HUES64 (cell line): ENCODE measurements around the gene COX7A1.

ENCODE experiments used
- H3K27ac ChIP-seq: 2 replicates; pipeline ENCODE4 v1.7.0; 2013; ENCODE audit warnings: low read depth, low read length, inconsistent platforms
- H3K27me3 ChIP-seq: 2 replicates; pipeline ENCODE4 v1.6.1; 2013; ENCODE audit warnings: mild to moderate bottlenecking, low read length; ENCODE audit not compliant: insufficient read depth
- H3K36me3 ChIP-seq: 2 replicates; pipeline ENCODE4 v1.6.1; 2013; ENCODE audit warnings: mild to moderate bottlenecking, low read length; ENCODE audit not compliant: insufficient read depth
- H3K4me1 ChIP-seq: 2 replicates; pipeline ENCODE4 v1.6.1; 2013; ENCODE audit warnings: mild to moderate bottlenecking, low read length, moderate library complexity; ENCODE audit not compliant: insufficient read depth
- H3K4me3 ChIP-seq: 2 replicates; pipeline ENCODE4 v1.5.1; 2013; ENCODE audit warnings: mild to moderate bottlenecking, low read length, moderate library complexity
- H3K9ac ChIP-seq: 2 replicates; pipeline ENCODE4 v1.6.1; 2013; ENCODE audit warnings: mild to moderate bottlenecking, low read depth, low read length
- H3K9me3 ChIP-seq: 2 replicates; pipeline ENCODE4 v1.6.1; 2013; ENCODE audit warnings: low read depth, low read length; ENCODE audit not compliant: insufficient read depth
- WGBS: fragments of 150-250, 120-280 bp; methylation state at CpG from one replicate; pipeline ENCODE4 v1.1.7; 2013; ENCODE audit warnings: missing lambda C conversion rate; 5-methylcytosine and 5-hydroxymethylcytosine counted together

The COX7A1 gene

DNA sequence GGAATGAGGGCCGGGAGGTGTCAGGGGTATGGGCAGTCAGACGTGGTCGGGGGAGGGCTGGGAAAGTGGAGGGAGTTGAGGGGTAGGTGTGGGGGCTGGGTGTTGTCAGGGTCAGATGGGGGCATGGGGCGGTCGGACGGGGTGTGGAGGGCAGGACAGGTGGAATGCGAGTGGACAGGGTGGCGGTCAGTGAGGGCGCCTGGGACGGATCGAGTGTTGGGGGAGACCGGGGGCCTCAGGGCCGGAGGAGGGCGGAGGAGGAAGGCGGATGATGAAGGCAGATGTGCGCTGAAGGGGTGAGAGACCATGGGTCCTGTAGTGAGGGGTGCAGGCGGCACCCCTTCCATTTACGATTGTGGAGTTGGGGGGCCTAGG lies 31.3 kb downstream of the COX7A1 start:
- 95% methylated on average over 18 of the region's 18 CpGs for WGBS
- no peaks in the 10 kb centered on the region for H3K27me3 ChIP-seq
- no peaks in the 10 kb centered on the region for H3K9me3 ChIP-seq
- H3K4me1 ChIP-seq, result peaks cover 9% of the 10 kb centered on the region; the same call in 1 of the 2 replicates
- H3K4me3 ChIP-seq, result no peak overlapping the region
- no peak overlapping the region for H3K27ac ChIP-seq
- H3K36me3 ChIP-seq, result peaks cover 77% of the 10 kb centered on the region
- H3K9ac ChIP-seq, result 0 out of 2 replicates have a peak overlapping the region, but pooled peaks have one; percentile 26

DNA sequence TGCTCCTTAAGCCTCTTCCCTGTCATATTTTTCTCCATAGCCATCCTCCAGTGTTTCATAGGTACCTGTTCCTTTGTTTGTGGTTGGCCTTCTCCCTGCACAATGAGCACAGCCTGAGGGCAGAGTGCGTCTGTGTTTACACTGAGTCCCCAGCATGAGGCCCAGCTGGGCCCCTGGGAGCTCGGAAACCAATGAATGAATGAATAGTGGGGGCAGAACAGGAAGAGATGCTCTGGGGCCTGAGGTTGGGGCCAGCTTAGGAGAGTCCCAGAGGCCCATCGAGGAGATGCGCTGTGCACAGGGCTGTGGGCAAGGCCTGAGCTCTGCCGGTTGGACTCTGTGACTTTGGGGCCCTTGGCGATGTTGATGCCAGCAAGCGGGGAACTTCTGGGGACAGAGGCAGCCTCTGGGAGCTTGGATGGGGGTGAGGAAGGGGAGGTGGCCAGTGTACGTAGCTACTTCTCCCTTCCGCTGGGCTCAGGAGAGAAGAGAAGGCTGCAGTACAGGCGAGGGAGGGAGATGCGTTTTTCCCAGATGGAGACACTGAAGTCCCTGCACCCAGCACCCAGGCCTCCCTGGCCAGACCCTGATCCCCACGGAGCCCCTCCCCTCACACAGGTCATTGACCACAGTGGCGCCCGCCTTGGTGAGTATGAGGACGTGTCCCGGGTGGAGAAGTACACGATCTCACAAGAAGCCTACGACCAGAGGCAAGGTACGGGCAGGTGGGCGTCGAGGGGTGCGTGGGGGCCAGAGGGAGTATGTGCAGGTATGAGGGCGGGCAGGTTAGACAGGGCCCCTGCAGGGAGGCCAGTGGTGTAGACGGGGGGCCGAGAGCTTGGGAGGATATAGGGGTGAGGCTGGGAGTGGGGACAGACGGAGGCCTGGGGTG lies 31.9 kb downstream of the COX7A1 start:
- WGBS, result 88% methylated on average over 26 of the region's 26 CpGs
- Histone ChIP-seq H3K36me3 (peaks cover 71% of the 10 kb centered on the region), H3K4me3 (no peak overlapping the region), H3K9me3 (no peaks in the 10 kb centered on the region), H3K27ac (no peak overlapping the region), H3K9ac (no peak overlapping the region), H3K4me1 (peaks cover 9% of the 10 kb centered on the region; the same call in 1 of the 2 replicates), H3K27me3 (no peaks in the 10 kb centered on the region)

DNA sequence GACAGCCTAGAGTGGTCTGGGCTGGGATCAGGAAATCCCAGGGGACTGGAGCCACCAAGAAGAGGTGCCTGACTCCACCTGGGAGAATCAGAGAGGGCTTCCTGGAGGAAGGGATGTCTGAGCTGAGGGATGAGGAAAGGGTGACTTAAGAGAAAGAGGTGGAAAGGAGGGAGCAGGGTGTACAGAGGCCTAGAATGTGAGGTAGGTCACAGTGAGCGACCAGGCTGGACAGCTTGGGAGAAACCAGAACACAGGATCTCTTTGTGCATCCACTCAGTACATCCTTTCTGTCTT lies 36.0 kb downstream of the COX7A1 start:
- Histone ChIP-seq H3K36me3 (peaks cover 56% of the 10 kb centered on the region), H3K9ac (0 out of 2 replicates have a peak overlapping the region, but pooled peaks have one; percentile 42), H3K4me3 (peak overlapping the region; percentile 76), H3K27ac (no peak overlapping the region), H3K27me3 (no peaks in the 10 kb centered on the region), H3K4me1 (peaks cover 9% of the 10 kb centered on the region; the same call in 1 of the 2 replicates), H3K9me3 (no peaks in the 10 kb centered on the region)
- 91% methylated on average over 1 of the region's 1 CpG for WGBS

DNA sequence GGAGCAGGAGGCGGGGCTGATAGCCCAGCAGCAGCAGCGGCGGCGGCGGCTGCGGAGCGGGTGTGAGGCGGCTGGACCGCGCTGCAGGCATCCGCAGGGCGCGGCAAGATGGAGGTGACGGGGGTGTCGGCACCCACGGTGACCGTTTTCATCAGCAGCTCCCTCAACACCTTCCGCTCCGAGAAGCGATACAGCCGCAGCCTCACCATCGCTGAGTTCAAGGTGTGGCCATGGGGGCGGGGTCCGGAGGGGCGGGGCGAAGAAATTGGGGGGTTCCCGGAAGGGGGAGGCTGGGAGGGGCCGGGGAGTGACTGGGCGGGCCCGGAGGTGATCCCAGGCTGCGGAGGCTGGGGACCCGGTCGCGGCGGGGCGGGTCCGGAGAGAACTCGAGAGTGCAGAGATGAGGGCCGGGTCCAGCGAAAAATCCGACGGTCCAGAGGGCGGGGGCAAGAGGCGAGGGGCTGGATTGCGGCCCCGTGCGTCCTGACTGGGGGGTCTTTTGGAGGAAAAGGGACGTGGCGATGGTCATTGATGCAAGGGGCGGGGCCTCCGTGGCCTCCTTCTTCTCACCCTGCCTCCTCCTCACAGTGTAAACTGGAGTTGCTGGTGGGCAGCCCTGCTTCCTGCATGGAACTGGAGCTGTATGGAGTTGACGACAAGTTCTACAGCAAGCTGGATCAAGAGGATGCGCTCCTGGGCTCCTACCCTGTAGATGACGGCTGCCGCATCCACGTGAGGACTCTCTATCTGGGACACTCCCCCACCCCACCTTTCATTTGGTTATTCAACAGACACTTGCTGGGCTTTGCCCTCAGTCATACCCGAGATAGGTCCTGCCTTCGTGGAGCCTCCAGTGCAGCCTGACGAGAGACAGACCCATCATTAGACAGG lies 36.5 kb downstream of the COX7A1 start, which contains the start of gene TBCB:
Gene TBCB, plus strand, starts transcription at position 16 of the 891 bp plus-strand sequence. Its CDS starts 93 bp downstream, at position 109.
- Histone ChIP-seq H3K36me3 (peaks cover 53% of the 10 kb centered on the region), H3K4me3 (peak within 1 kb of the TSS; percentile 76), H3K27me3 (no peaks in the 10 kb centered on the region), H3K9ac (peak within 1 kb of the TSS; percentile 54), H3K27ac (peak within 1 kb of the TSS; percentile 66; the same call in 1 of the 2 replicates), H3K9me3 (no peaks in the 10 kb centered on the region), H3K4me1 (peaks cover 9% of the 10 kb centered on the region; the same call in 1 of the 2 replicates)
- WGBS, result 5% methylated on average over 57 of the region's 59 CpGs

DNA sequence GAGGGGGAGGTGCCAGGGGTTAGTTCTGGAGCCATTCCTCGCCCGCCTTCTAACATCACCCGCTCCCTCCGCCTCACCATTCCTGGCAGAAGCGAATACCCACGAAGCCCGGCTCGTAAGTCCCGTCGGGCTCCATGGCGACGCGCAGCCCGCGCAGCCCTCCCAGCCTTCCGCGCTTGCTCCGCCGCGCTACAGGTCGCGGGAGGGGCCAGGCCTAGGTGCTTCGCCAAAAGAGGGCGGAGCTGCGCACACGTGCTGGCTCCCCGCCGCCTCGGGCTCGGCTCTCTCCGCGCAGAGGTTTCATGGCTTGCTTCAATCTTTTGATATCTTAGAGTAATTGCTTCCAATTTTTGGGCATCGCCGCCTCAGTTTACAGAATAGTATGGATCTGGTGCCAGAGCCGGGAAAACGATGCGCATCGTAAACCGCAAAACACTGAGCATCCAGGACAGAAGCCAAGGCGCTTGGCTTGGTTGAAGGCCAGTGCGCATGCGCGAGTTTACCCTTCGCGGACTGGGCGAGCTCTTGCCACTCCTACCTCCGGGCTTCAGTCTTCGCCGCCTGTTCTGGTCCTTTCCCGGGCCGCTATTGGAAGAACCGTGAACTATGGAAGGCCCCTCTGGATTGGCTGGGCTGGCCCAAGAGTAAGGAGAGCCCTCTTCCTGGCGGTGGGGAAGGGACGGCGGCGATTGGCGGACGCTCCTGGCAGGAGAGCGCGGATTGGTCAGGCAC lies 37.4 kb downstream of the COX7A1 start, which contains the start of gene POLR2I:
Gene POLR2I, minus strand, starts transcription at position 155 of the 732 bp plus-strand sequence. Its CDS starts 19 bp downstream, at position 136.
- WGBS, result under 1% methylated on average over 60 of the region's 60 CpGs
- H3K27me3 ChIP-seq, result no peaks in the 10 kb centered on the region

DNA sequence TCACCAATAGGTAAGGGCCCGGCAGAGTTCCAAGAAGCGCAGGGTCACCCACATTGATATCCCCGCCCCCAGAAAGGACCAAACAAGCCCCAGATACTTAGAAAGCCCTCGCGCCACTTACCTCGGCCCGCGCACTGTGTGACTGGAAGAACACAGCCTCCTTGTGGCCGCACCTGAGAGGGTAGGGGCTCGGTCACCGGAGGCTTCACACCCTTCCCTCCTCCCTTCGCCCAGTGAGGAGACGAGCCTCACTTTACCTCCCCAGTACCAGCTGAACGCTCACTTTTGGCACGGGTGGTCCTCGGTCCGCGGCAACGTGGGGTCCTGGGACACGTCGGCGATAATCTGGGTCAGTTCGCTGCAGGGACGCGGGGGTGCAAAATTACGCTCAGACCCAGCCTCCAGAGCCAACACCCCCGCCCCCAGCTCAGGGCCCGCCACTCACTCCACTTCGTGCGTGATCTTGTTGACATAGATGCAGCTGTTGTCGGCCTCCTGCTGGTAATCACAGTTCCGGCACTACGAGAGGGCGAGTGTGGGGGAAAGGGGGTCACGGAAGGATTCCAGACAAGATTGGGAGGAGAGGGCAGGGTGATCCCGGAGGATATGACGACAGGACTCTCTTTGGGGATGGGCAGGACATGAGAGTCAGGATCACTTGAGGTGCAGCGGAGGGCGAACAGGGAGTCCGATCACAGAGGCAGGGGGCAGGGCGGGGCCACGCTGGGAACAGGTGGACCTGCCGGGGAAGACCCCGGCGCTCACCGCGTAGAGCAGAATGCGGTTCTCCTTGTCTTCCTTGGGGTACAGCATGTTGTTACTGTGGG lies 38.1 kb downstream of the COX7A1 start:
- Histone ChIP-seq H3K4me3 (peak overlapping the region; percentile 76), H3K9ac (peak overlapping the region; percentile 54), H3K9me3 (no peaks in the 10 kb centered on the region), H3K27ac (peak overlapping the region; percentile 66; the same call in 1 of the 2 replicates), H3K4me1 (peaks cover 3% of the 10 kb centered on the region; the same call in 1 of the 2 replicates), H3K36me3 (peaks cover 39% of the 10 kb centered on the region), H3K27me3 (no peaks in the 10 kb centered on the region)
- WGBS, result 13% methylated on average over 48 of the region's 48 CpGs

More for the DNA sequence above, 37.4 kb downstream of the COX7A1 start, which contains the start of gene POLR2I:
- H3K36me3 ChIP-seq, result peaks cover 45% of the 10 kb centered on the region
- peak within 1 kb of the TSS; percentile 54 for H3K9ac ChIP-seq
- no peaks in the 10 kb centered on the region for H3K9me3 ChIP-seq
- H3K4me3 ChIP-seq, result peak within 1 kb of the TSS; percentile 76
- peak within 1 kb of the TSS; percentile 66; the same call in 1 of the 2 replicates for H3K27ac ChIP-seq
- peaks cover 3% of the 10 kb centered on the region; the same call in 1 of the 2 replicates for H3K4me1 ChIP-seq

DNA sequence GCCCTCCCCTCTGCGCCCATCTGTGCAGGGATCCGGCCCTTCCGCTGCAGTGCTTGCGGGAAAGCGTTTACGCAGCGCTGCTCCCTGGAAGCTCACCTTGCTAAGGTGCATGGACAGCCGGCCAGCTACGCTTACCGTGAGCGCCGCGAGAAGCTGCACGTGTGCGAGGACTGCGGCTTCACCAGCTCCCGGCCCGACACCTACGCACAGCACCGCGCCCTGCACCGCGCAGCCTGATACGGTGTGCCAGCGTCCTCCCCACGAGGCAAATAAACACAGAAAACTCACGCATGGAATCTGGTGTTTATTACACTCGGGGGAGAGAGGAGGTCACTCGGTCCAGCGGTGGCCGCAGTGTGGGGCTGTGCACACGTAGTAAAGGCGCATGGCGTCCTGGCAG lies 38.8 kb downstream of the COX7A1 start:
- no peak overlapping the region for H3K27ac ChIP-seq
- H3K4me3 ChIP-seq, result peak overlapping the region; percentile 76
- H3K9me3 ChIP-seq, result no peaks in the 10 kb centered on the region
- H3K4me1 ChIP-seq, result peaks cover 3% of the 10 kb centered on the region; the same call in 1 of the 2 replicates
- no peaks in the 10 kb centered on the region for H3K27me3 ChIP-seq
- 95% methylated on average over 34 of the region's 34 CpGs for WGBS
- 0 out of 2 replicates have a peak overlapping the region, but pooled peaks have one; percentile 54 for H3K9ac ChIP-seq
- H3K36me3 ChIP-seq, result peaks cover 33% of the 10 kb centered on the region

DNA sequence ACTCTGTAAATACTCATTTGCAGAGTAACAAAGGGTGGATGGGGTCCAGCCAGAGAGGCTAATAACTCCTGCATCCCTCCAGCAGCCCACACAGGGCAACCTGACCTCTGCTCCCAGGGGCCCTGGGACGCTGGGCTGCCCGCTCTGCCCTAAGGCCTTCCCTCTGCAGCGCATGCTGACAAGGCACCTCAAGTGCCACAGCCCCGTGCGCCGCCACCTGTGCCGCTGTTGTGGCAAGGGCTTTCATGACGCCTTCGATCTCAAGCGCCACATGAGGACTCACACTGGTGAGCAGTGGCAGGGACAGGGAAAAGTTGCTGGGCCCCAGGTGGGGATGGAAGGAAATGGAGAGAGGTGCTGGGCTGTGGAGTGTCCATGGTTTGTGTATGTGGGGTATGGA lies 39.6 kb downstream of the COX7A1 start:
- no peaks in the 10 kb centered on the region for H3K9me3 ChIP-seq
- no peak overlapping the region for H3K4me3 ChIP-seq
- 97% methylated on average over 10 of the region's 10 CpGs for WGBS
- H3K4me1 ChIP-seq, result peaks cover 3% of the 10 kb centered on the region; the same call in 1 of the 2 replicates
- H3K36me3 ChIP-seq, result peaks cover 28% of the 10 kb centered on the region
- no peak overlapping the region for H3K27ac ChIP-seq
- H3K9ac ChIP-seq, result no peak overlapping the region
- no peaks in the 10 kb centered on the region for H3K27me3 ChIP-seq

DNA sequence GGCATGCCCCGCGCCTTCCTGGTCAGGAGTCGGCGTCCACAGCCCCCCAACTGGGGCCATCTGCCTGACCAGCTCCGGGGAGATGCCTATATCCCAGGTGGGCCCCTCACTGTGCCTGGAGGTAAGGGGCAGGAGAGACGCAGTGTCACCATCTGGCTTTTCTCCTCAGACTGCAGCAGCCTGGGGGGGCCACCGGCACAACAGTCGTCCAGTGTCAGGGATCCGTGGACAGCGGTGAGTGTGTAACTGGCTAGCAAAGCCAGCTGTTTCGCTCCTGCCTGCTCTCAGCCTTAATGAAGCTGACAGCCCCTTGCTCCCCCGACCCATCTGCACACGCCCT lies 41.1 kb downstream of the COX7A1 start:
- 60% methylated on average over 13 of the region's 13 CpGs for WGBS
- Histone ChIP-seq H3K9me3 (no peaks in the 10 kb centered on the region), H3K4me3 (no peak overlapping the region), H3K27ac (peak overlapping the region; percentile 16; the same call in 1 of the 2 replicates), H3K36me3 (peaks cover 26% of the 10 kb centered on the region), H3K9ac (no peak overlapping the region), H3K27me3 (no peaks in the 10 kb centered on the region), H3K4me1 (peaks cover under 1% of the 10 kb centered on the region; the same call in 1 of the 2 replicates)
